Left ventricle myocardium inferior (tissue), 1 donor: ENCODE measurements around the gene PPM1A. TPM values are rescaled to one million over a fixed set of nuclear protein-coding genes. Genes with fewer than 3 reads are reported as not detected.

Experiments
- DNase-seq: peaks from one replicate; pipeline ENCODE4 v3.0.0-alpha.2; 2020
- H3K27ac ChIP-seq: fragments of 200-600 bp; replicated peaks from 2 replicates; pipeline ENCODE4 v1.8.0; 2021
- H3K27me3 ChIP-seq: fragments of 200-600 bp; 2 replicates; pipeline ENCODE4 v1.8.0; 2021; ENCODE audit warnings: low read depth
- H3K36me3 ChIP-seq: fragments of 200-600 bp; 2 replicates; pipeline ENCODE4 v1.8.0; 2021
- H3K4me1 ChIP-seq: fragments of 200-600 bp; 2 replicates; pipeline ENCODE4 v1.8.0; 2021
- H3K4me3 ChIP-seq: fragments of 200-600 bp; 2 replicates; pipeline ENCODE4 v1.8.0; 2021; ENCODE audit warnings: mild to moderate bottlenecking, moderate library complexity
- H3K9me3 ChIP-seq: fragments of 200-600 bp; replicated peaks from 2 replicates; pipeline ENCODE4 v1.8.0; 2021
- CTCF ChIP-seq: fragments of 200-600 bp; IDR thresholded peaks from 2 replicates; pipeline ENCODE4 v1.8.0; 2021; ENCODE audit warnings: antibody characterized with exemption, mild to moderate bottlenecking, borderline replicate concordance
- intact Hi-C: fragments of 100-400 bp; cut with micrococcal nuclease; formaldehyde crosslinking; loops from one replicate; pipeline ENCODE4 v1.11.0; 2022
- total RNA-seq: library from RNA; stranded (reverse); fragmentation: NEBNext Ultra II Directional; extraction: Animal tissue kit (Norgen Biotek cat#: 25700); gene quantifications from one replicate; pipeline ENCODE4 v1.2.1, GENCODE V29; 2021
- donor health status: DM: no; HTN: yes; CAD: no; lungs with severe emphysema.

Gene PPM1A
- total RNA-seq, 1 donor from 2014 or later = 98.8 TPM

DNA sequence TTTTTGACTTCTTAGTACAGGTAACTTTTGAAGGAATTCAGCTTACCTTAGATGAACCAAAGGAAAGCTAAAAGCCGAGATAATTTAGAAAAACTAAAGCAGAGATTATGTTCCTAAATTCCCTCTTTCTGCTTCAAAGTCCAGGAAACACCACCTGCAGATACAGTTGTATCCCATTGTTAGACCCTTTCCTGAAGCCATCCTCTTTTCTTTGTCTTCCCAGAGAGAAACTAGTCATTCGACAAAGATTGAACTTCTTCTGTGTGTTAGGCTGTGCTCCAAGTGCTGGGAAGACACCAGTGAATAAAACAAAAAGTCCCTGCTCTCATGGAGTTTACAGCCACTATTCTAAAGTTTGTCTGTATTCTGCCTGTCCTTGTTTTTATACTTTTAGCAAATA lies 29.3 kb downstream of the PPM1A start:
- Histone ChIP-seq H3K36me3 (peaks cover 5% of the 10 kb centered on the region), H3K27me3 (no peaks in the 10 kb centered on the region), H3K9me3 (no peaks in the 10 kb centered on the region), H3K4me3 (no peak overlapping the region), H3K4me1 (peaks cover 77% of the 10 kb centered on the region), H3K27ac (no peak overlapping the region)
- intact Hi-C loops = no loop called here
- TF ChIP-seq CTCF = no peak
- no peak for DNase-seq

- intact Hi-C loops = no loop called here
- TF ChIP-seq CTCF = no peak
- Histone ChIP-seq H3K36me3 (peaks cover 57% of the 10 kb centered on the region), H3K27me3 (no peaks in the 10 kb centered on the region), H3K4me3 (no peak overlapping the region), H3K9me3 (no peaks in the 10 kb centered on the region), H3K4me1 (no peaks in the 10 kb centered on the region), H3K27ac (no peak overlapping the region)
- no peak for DNase-seq
Measured at GRCh38 chr14:60287452-60287851, 38.4 kb downstream of the PPM1A start.

GRCh38 chr14:60288279-60288678 lies 39.3 kb downstream of the PPM1A start:
- intact Hi-C loops = no loop called here
- H3K27me3 ChIP-seq = no peaks in the 10 kb centered on the region
- peaks cover 61% of the 10 kb centered on the region for H3K36me3 ChIP-seq
- no peaks in the 10 kb centered on the region for H3K4me1 ChIP-seq
- H3K27ac ChIP-seq = no peak overlapping the region
- DNase-seq = no peak
- TF ChIP-seq CTCF = no peak
- H3K4me3 ChIP-seq = no peak overlapping the region
- no peaks in the 10 kb centered on the region for H3K9me3 ChIP-seq

- Histone ChIP-seq H3K9me3 (no peaks in the 10 kb centered on the region), H3K4me3 (no peak overlapping the region), H3K36me3 (peaks cover 49% of the 10 kb centered on the region), H3K27me3 (no peaks in the 10 kb centered on the region), H3K27ac (no peak overlapping the region), H3K4me1 (no peaks in the 10 kb centered on the region)
- no peak for TF ChIP-seq CTCF
- intact Hi-C loops = no loop called here
- DNase-seq = no peak
Measured at GRCh38 chr14:60294411-60295069, 45.5 kb downstream of the PPM1A start.

DNA sequence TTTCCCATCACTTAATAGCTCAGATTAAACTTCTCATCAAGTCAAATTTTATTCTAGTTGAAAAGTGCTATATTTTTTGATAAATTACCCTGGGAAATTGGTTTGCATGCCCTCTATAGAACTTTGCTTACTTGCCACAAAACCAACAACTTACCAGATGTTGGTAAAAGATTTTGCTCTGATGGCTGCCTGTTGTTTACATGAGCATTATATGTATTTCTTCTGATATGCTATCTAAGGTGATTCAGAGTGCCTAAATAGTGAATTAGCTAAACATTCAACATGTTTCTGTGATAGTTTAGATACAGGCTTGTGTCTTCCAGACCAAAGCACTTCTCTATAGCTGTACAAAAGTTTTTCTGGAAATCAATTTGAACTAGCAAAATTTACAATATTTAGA lies 51.0 kb downstream of the PPM1A start:
- H3K4me1 ChIP-seq = peaks cover 45% of the 10 kb centered on the region
- H3K27ac ChIP-seq = no peak overlapping the region
- TF ChIP-seq CTCF = no peak
- no peaks in the 10 kb centered on the region for H3K27me3 ChIP-seq
- intact Hi-C loops = no loop called here
- no peak overlapping the region for H3K4me3 ChIP-seq
- DNase-seq = no peak
- peaks cover 3% of the 10 kb centered on the region for H3K36me3 ChIP-seq
- no peaks in the 10 kb centered on the region for H3K9me3 ChIP-seq

DNA sequence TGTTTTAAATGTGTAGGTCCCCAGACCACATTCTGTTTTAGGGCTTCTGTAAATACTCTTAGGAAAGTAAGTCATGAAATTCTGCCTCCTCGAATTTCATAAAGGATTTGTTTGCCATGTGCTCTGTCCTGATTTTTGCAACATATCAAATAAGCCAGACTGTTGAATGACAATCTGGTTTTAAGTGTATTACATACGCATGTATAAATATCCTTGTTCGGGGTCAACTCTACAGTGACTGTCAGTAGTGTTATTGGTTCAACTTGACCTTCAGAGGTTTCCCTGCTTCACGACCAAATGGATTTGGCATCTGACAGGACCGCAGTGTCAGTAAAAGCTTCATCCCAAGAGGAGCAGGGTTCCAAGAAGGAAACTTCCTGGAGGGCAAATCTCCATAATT lies 52.7 kb downstream of the PPM1A start:
- no peak for TF ChIP-seq CTCF
- intact Hi-C loops = no loop called here
- peak overlapping the region; percentile 71 for H3K27ac ChIP-seq

More for the DNA sequence above, 52.7 kb downstream of the PPM1A start:
- Histone ChIP-seq H3K27me3 (no peaks in the 10 kb centered on the region), H3K36me3 (no peaks in the 10 kb centered on the region), H3K9me3 (no peaks in the 10 kb centered on the region), H3K4me1 (peaks cover 46% of the 10 kb centered on the region), H3K4me3 (no peak overlapping the region)
- DNase-seq = no peak
